ENCODE data around the gene TEKT5. TPM values are rescaled to one million over a fixed set of nuclear protein-coding genes. Genes with fewer than 3 reads are reported as not detected.
"Not testable (repeated sequence)": the region's sequence is repeated elsewhere in the genome, so short reads cannot be mapped to it uniquely, and the experiment has no call there.

TEKT5 gene
- total RNA-seq, 2 experiments from 2014 or later = 0.18 TPM; not detected in 1

DNA sequence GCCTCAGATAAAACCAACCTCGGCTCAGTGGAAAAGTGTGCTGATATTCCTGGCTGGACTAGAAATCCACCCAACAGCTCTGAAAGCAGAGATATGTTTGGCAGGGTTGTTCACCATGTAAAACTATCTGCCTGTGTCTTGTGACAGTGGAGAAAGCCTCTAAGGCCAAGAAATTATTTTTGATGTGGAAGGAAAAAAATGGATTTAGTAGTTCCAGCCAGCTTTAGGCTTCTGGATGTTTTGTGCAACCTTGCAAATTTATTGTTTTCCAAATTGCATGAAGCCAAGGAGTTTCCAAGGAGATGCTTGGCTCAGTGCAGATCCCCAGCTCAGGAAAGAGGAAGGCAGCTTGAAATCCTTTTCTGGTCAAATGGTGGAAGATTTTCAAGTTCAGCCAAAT, 31.6 kb downstream of the TEKT5 start:
- Mint-ChIP-seq H3K4me3 (no peak overlapping the region), H3K4me1 (no peaks in the 10 kb centered on the region), H3K27me3 (peaks cover 12% of the 10 kb centered on the region), H3K9me3 (ENCODE audit: low read depth) (no peaks in the 10 kb centered on the region), H3K36me3 (no peaks in the 10 kb centered on the region), H3K27ac (no peak overlapping the region)
- ATAC-seq = no peak
- CTCF ChIA-PET = no interaction called here
- no peak for DNase-seq

DNA sequence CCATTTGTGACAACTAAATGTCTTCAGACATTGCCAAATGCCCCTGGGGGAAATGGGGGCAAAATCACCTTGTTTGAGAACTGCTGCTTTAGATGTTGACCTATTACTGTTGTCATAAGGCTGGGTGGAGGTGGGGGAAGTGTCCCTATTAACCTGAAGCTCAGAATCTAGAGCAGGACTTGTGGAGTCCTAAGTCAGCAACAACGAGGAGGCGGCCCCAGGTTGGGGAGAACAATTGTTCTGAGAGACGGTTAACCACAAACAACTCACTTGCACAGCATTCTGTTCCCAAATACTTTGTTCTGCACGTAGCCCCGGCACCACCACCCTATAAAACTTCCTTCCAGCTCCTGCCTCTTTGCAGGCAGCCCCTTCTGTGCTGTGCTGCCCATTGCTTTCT, 32.5 kb downstream of the TEKT5 start:
- DNase-seq (no peak), ATAC-seq (no peak)
- H3K27ac Mint-ChIP-seq = no peak overlapping the region
- H3K36me3 Mint-ChIP-seq = no peaks in the 10 kb centered on the region
- H3K4me3 Mint-ChIP-seq = no peak overlapping the region
- no peaks in the 10 kb centered on the region for H3K9me3 Mint-ChIP-seq (ENCODE audit: low read depth)
- peaks cover 10% of the 10 kb centered on the region for H3K27me3 Mint-ChIP-seq
- no peaks in the 10 kb centered on the region for H3K4me1 Mint-ChIP-seq
- CTCF ChIA-PET = no interaction called here

- CTCF ChIA-PET = no interaction called here
- Mint-ChIP-seq H3K4me1 (no peaks in the 10 kb centered on the region), H3K4me3 (no peak overlapping the region), H3K27me3 (peaks cover 9% of the 10 kb centered on the region), H3K27ac (no peak overlapping the region), H3K36me3 (no peaks in the 10 kb centered on the region), H3K9me3 (ENCODE audit: low read depth) (no peaks in the 10 kb centered on the region)
- ATAC-seq (no peak), DNase-seq (no peak)
Observed at GRCh38 chr16:10661737-10662136, 33.0 kb downstream of the TEKT5 start.

- CTCF ChIA-PET = no interaction called here
- no peak overlapping the region for H3K4me3 Mint-ChIP-seq
Observed at GRCh38 chr16:10660950-10661635, 33.6 kb downstream of the TEKT5 start.

GRCh38 chr16:10658943-10659342, 35.8 kb downstream of the TEKT5 start:
- ATAC-seq (no peak), DNase-seq (no peak)
- Mint-ChIP-seq H3K27ac (no peak overlapping the region), H3K4me3 (no peak overlapping the region), H3K27me3 (peaks cover 9% of the 10 kb centered on the region), H3K36me3 (no peaks in the 10 kb centered on the region), H3K4me1 (no peaks in the 10 kb centered on the region), H3K9me3 (ENCODE audit: low read depth) (no peaks in the 10 kb centered on the region)
- CTCF ChIA-PET = no interaction called here

More at GRCh38 chr16:10660950-10661635, 33.6 kb downstream of the TEKT5 start:
- DNase-seq = no peak
- Mint-ChIP-seq H3K27ac (no peak overlapping the region), H3K9me3 (ENCODE audit: low read depth) (no peaks in the 10 kb centered on the region), H3K4me1 (no peaks in the 10 kb centered on the region), H3K27me3 (peaks cover 9% of the 10 kb centered on the region), H3K36me3 (no peaks in the 10 kb centered on the region)
- ATAC-seq = no peak

DNA sequence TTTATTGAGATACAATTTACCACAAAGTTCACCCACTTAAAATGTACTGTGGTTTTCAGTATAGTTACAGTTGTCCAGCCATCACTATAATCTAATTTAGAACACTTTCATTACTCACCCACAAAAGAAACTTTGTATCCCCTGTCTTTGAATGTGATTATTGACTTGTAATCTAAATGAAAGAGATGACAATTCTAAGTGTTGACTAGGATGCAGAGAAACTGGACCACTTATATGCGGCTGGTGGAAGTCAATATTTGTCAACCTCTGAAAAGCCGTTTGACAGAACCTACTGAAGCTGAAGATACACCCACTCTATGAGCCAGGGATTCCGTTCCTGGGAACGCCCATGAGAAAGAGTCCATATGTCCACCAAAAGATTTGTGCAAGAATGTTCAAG, 36.8 kb downstream of the TEKT5 start:
- CTCF ChIA-PET = no interaction called here
- H3K9me3 Mint-ChIP-seq (ENCODE audit: low read depth) = no peaks in the 10 kb centered on the region
- H3K27ac Mint-ChIP-seq = no peak overlapping the region
- ATAC-seq (no peak), DNase-seq (no peak)
- H3K27me3 Mint-ChIP-seq = peaks cover 6% of the 10 kb centered on the region
- no peaks in the 10 kb centered on the region for H3K4me1 Mint-ChIP-seq
- no peaks in the 10 kb centered on the region for H3K36me3 Mint-ChIP-seq
- H3K4me3 Mint-ChIP-seq = no peak overlapping the region

- DNase-seq = no peak
- CTCF ChIA-PET = no interaction called here
Observed at GRCh38 chr16:10656618-10657017, 38.1 kb downstream of the TEKT5 start.

DNA sequence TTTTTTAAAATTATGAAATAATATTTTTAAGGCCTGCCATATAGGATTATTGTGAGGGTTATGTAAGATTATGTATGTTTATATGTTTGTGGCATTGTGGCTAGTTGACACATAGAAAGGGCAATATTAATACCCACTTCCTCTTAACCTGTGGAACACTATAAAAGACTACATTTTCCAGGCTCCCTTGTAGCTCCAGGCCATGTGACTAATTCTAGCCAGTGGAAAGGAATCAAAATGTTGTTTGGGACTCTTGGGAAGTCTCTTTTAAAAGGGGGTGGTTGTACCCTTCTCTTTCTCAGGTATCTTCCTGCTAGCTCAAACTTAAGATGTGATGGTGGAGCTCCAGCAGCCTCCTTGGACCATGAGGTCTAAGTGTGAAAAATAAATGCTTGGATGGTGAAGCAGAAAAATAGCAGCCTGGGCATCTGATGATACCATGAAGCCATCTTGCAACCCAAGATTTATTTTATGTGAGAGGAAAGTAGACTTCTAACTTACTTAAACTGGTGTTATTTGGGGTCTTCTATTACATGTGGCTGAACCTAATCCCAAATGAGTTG, 39.2 kb downstream of the TEKT5 start:
- no peaks in the 10 kb centered on the region for H3K9me3 Mint-ChIP-seq (ENCODE audit: low read depth)
- ATAC-seq (no peak), DNase-seq (no peak)
- H3K4me1 Mint-ChIP-seq = no peaks in the 10 kb centered on the region
- no peaks in the 10 kb centered on the region for H3K36me3 Mint-ChIP-seq
- H3K27me3 Mint-ChIP-seq = peaks cover 2% of the 10 kb centered on the region
- CTCF ChIA-PET = no interaction called here
- no peak overlapping the region for H3K27ac Mint-ChIP-seq
- H3K4me3 Mint-ChIP-seq = no peak overlapping the region

More at GRCh38 chr16:10656618-10657017, 38.1 kb downstream of the TEKT5 start:
- H3K9me3 Mint-ChIP-seq (ENCODE audit: low read depth) = no peaks in the 10 kb centered on the region
- H3K27ac Mint-ChIP-seq = no peak overlapping the region
- H3K4me1 Mint-ChIP-seq = no peaks in the 10 kb centered on the region
- peaks cover 2% of the 10 kb centered on the region for H3K27me3 Mint-ChIP-seq
- no peaks in the 10 kb centered on the region for H3K36me3 Mint-ChIP-seq
- no peak overlapping the region for H3K4me3 Mint-ChIP-seq
- ATAC-seq = no peak

GRCh38 chr16:10654592-10655414, 39.9 kb downstream of the TEKT5 start:
- H3K4me3 Mint-ChIP-seq = no peak overlapping the region
- CTCF ChIA-PET = no interaction called here
- H3K27ac Mint-ChIP-seq = no peak overlapping the region
- peaks cover 2% of the 10 kb centered on the region for H3K27me3 Mint-ChIP-seq
- H3K36me3 Mint-ChIP-seq = no peaks in the 10 kb centered on the region
- ATAC-seq = no peak
- H3K9me3 Mint-ChIP-seq (ENCODE audit: low read depth) = no peaks in the 10 kb centered on the region
- H3K4me1 Mint-ChIP-seq = no peaks in the 10 kb centered on the region
- DNase-seq = no peak

GRCh38 chr16:10652730-10653590, 41.8 kb downstream of the TEKT5 start:
- ATAC-seq (no peak), DNase-seq (no peak)
- CTCF ChIA-PET = no interaction called here
- no peaks in the 10 kb centered on the region for H3K9me3 Mint-ChIP-seq (ENCODE audit: low read depth)
- H3K27ac Mint-ChIP-seq = no peak overlapping the region
- H3K4me3 Mint-ChIP-seq = no peak overlapping the region
- no peaks in the 10 kb centered on the region for H3K4me1 Mint-ChIP-seq
- no peaks in the 10 kb centered on the region for H3K27me3 Mint-ChIP-seq
- no peaks in the 10 kb centered on the region for H3K36me3 Mint-ChIP-seq

- not testable (repeated sequence) for H3K27me3 Mint-ChIP-seq
Observed at GRCh38 chr16:10649098-10649497, 45.6 kb downstream of the TEKT5 start.

GRCh38 chr16:10647721-10648296, 46.9 kb downstream of the TEKT5 start:
- CTCF ChIA-PET = no interaction called here
- H3K27ac Mint-ChIP-seq = no peak overlapping the region
- no peaks in the 10 kb centered on the region for H3K9me3 Mint-ChIP-seq (ENCODE audit: low read depth)
- ATAC-seq (no peak), DNase-seq (no peak)
- no peak overlapping the region for H3K4me3 Mint-ChIP-seq
- no peaks in the 10 kb centered on the region for H3K27me3 Mint-ChIP-seq
- H3K4me1 Mint-ChIP-seq = no peaks in the 10 kb centered on the region
- H3K36me3 Mint-ChIP-seq = no peaks in the 10 kb centered on the region

More at GRCh38 chr16:10649098-10649497, 45.6 kb downstream of the TEKT5 start:
- H3K36me3 Mint-ChIP-seq; ATAC-seq; CTCF ChIA-PET; H3K4me1 Mint-ChIP-seq; DNase-seq; H3K27ac Mint-ChIP-seq; H3K4me3 Mint-ChIP-seq; H3K9me3 Mint-ChIP-seq (ENCODE audit: low read depth): not testable (repeated sequence)

DNA sequence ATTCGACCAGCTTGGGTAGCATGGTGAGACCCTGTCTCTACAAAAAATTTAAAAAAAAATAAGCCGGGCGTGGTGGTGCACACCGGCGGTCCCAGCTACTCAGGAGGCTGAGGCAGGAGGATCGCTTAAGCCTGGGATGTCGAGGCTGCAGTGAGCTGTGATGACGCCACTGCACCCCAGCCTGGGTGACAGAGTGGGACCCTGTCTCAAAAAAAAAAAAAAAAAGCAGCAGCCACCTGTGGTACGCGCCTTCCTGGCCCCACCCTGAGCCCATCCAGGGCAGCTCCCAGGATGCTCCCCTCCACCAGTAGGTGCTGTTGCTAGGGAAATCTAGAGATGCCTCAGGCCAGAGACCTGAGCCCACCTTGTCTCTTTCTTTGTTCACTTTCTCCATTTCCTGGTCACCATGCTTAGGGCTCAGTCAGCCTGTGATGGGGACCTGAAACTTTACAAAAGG, 47.4 kb downstream of the TEKT5 start:
- H3K27me3 Mint-ChIP-seq = no peaks in the 10 kb centered on the region
- H3K36me3 Mint-ChIP-seq = no peaks in the 10 kb centered on the region
- no peaks in the 10 kb centered on the region for H3K4me1 Mint-ChIP-seq
- H3K4me3 Mint-ChIP-seq = no peak overlapping the region
- CTCF ChIA-PET = no interaction called here
- ATAC-seq = no peak
- H3K9me3 Mint-ChIP-seq (ENCODE audit: low read depth) = no peaks in the 10 kb centered on the region
- DNase-seq = no peak
- no peak overlapping the region for H3K27ac Mint-ChIP-seq

Measured in activated CD8-positive, alpha-beta memory T cell treated with anti-CD3 and anti-CD28 coated beads, Interleukin-2, amount 10 ng/mL, durations not matched to agents 7 days and 5 days (primary cell).